ENCODE data around the gene SYNDIG1. TPM values are rescaled to one million over a fixed set of nuclear protein-coding genes. Genes with fewer than 3 reads are reported as not detected.

The SYNDIG1 gene
- polyA plus RNA-seq, 1 donor from 2014 or later: 0.22 TPM

DNA sequence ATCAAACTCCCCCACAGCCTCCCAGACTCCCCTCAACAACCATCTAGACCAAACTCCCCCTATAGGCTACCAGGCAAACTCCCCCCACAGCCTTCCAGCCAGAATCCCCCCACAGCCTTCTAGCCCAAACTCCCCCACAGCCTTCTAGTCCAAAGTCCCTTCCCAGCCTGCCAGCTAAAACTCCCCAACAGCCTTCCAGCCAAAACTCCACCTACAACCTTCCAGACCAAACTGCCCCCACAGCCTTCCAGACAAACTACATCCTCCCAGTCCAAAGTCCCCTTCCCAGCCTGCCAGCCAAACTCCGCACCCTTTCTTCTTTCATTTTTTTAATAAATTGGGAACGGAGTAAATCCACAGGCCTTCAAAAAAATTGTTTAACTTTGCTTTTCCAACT lies 37.4 kb upstream of the SYNDIG1 start:
- H3K79me2 ChIP-seq (replicated peaks; ENCODE audit: insufficient read depth, low read length): no peaks in the 10 kb centered on the region
- H3K9me3 ChIP-seq (ENCODE audit: low read length): no peaks in the 10 kb centered on the region
- H3K4me2 ChIP-seq (ENCODE audit: low read length): no peak overlapping the region
- no peaks in the 10 kb centered on the region for H3K27me3 ChIP-seq (ENCODE audit: insufficient read depth, low read depth, low read length)
- H3K9ac ChIP-seq (ENCODE audit: low read length): no peak overlapping the region
- H3F3A ChIP-seq (ENCODE audit: insufficient read depth, low read length, poor library complexity, severe bottlenecking): no peaks in the 10 kb centered on the region
- no peaks in the 10 kb centered on the region for H3K9me2 ChIP-seq (ENCODE audit: insufficient read depth, low read length)
- no peak overlapping the region for H2AFZ ChIP-seq (ENCODE audit: low read depth, low read length)
- no peak for TF ChIP-seq RAD21 (conservative IDR thresholded peaks at IDR 0.05)
- H3K36me3 ChIP-seq (ENCODE audit: insufficient read depth, low read length): no peaks in the 10 kb centered on the region
- no peak overlapping the region for H3K27ac ChIP-seq (ENCODE audit: low read length)
- no peaks in the 10 kb centered on the region for H4K20me1 ChIP-seq (ENCODE audit: insufficient read depth)
- no peak overlapping the region for H3K4me3 ChIP-seq (ENCODE audit: low read length)

GRCh38 chr20:24436160-24436559 lies 33.3 kb upstream of the SYNDIG1 start:
- no peak overlapping the region for H2AFZ ChIP-seq (ENCODE audit: low read depth, low read length)
- no peaks in the 10 kb centered on the region for H3K9me2 ChIP-seq (ENCODE audit: insufficient read depth, low read length)
- H3K36me3 ChIP-seq (ENCODE audit: insufficient read depth, low read length): no peaks in the 10 kb centered on the region
- H3K9me3 ChIP-seq (ENCODE audit: low read length): no peaks in the 10 kb centered on the region
- no peak overlapping the region for H3K4me3 ChIP-seq (ENCODE audit: low read length)
- H3K4me2 ChIP-seq (ENCODE audit: low read length): no peak overlapping the region
- no peaks in the 10 kb centered on the region for H3K79me2 ChIP-seq (replicated peaks; ENCODE audit: insufficient read depth, low read length)
- no peaks in the 10 kb centered on the region for H3F3A ChIP-seq (ENCODE audit: insufficient read depth, low read length, poor library complexity, severe bottlenecking)
- H3K9ac ChIP-seq (ENCODE audit: low read length): no peak overlapping the region
- H3K27me3 ChIP-seq (ENCODE audit: insufficient read depth, low read depth, low read length): no peaks in the 10 kb centered on the region
- TF ChIP-seq, protein P1, sequence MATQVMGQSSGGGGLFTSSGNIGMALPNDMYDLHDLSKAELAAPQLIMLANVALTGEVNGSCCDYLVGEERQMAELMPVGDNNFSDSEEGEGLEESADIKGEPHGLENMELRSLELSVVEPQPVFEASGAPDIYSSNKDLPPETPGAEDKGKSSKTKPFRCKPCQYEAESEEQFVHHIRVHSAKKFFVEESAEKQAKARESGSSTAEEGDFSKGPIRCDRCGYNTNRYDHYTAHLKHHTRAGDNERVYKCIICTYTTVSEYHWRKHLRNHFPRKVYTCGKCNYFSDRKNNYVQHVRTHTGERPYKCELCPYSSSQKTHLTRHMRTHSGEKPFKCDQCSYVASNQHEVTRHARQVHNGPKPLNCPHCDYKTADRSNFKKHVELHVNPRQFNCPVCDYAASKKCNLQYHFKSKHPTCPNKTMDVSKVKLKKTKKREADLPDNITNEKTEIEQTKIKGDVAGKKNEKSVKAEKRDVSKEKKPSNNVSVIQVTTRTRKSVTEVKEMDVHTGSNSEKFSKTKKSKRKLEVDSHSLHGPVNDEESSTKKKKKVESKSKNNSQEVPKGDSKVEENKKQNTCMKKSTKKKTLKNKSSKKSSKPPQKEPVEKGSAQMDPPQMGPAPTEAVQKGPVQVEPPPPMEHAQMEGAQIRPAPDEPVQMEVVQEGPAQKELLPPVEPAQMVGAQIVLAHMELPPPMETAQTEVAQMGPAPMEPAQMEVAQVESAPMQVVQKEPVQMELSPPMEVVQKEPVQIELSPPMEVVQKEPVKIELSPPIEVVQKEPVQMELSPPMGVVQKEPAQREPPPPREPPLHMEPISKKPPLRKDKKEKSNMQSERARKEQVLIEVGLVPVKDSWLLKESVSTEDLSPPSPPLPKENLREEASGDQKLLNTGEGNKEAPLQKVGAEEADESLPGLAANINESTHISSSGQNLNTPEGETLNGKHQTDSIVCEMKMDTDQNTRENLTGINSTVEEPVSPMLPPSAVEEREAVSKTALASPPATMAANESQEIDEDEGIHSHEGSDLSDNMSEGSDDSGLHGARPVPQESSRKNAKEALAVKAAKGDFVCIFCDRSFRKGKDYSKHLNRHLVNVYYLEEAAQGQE (IDR thresholded peaks at IDR 0.05; ENCODE audit: borderline replicate concordance): no peak
- no peak for TF ChIP-seq RAD21 (conservative IDR thresholded peaks at IDR 0.05)
- no peak for TF ChIP-seq EP300 (conservative IDR thresholded peaks at IDR 0.05; ENCODE audit: poor library complexity, severe bottlenecking)
- TF ChIP-seq TAF1 (IDR thresholded peaks at IDR 0.05; ENCODE audit: low read depth): no peak
- TF ChIP-seq, protein P2, sequence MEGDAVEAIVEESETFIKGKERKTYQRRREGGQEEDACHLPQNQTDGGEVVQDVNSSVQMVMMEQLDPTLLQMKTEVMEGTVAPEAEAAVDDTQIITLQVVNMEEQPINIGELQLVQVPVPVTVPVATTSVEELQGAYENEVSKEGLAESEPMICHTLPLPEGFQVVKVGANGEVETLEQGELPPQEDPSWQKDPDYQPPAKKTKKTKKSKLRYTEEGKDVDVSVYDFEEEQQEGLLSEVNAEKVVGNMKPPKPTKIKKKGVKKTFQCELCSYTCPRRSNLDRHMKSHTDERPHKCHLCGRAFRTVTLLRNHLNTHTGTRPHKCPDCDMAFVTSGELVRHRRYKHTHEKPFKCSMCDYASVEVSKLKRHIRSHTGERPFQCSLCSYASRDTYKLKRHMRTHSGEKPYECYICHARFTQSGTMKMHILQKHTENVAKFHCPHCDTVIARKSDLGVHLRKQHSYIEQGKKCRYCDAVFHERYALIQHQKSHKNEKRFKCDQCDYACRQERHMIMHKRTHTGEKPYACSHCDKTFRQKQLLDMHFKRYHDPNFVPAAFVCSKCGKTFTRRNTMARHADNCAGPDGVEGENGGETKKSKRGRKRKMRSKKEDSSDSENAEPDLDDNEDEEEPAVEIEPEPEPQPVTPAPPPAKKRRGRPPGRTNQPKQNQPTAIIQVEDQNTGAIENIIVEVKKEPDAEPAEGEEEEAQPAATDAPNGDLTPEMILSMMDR (IDR thresholded peaks at IDR 0.05; ENCODE audit: poor library complexity, severe bottlenecking): no peak
- no peak for TF ChIP-seq SMC3 (conservative IDR thresholded peaks at IDR 0.05; ENCODE audit: poor library complexity)
- TF ChIP-seq MXI1 (conservative IDR thresholded peaks at IDR 0.05; ENCODE audit: poor library complexity, severe bottlenecking): no peak
- TF ChIP-seq POLR2AphosphoS5 (IDR thresholded peaks at IDR 0.05): no peak
- TF ChIP-seq EZH2 (IDR thresholded peaks at IDR 0.05; ENCODE audit: borderline replicate concordance, insufficient read depth, low read length, poor library complexity, severe bottlenecking): no peak
- no peak overlapping the region for H3K27ac ChIP-seq (ENCODE audit: low read length)
- H4K20me1 ChIP-seq (ENCODE audit: insufficient read depth): no peaks in the 10 kb centered on the region
